ENCODE results near the gene RAB5B.

The RAB5B gene

GRCh38 chr12:55955800-55956508 is 17.9 kb upstream of the RAB5B start (continued):
- TF ChIP-seq ZNF704 (tag by site-specific recombination; IDR thresholded peaks at IDR 0.05) (no peak), ZNF548 (tag by site-specific recombination; IDR thresholded peaks at IDR 0.05) (no peak), ZNF529 (tag by site-specific recombination; IDR thresholded peaks at IDR 0.05; ENCODE audit: insufficient replicate concordance) (no peak), PRDM10 (tag by site-specific recombination; IDR thresholded peaks at IDR 0.05) (peak; percentile 56), ZNF394 (tag by site-specific recombination; IDR thresholded peaks at IDR 0.05; ENCODE audit: borderline replicate concordance) (no peak), GLIS1 (tag by site-specific recombination; IDR thresholded peaks at IDR 0.05) (peak; percentile 61), ZNF292 (tag by site-specific recombination; IDR thresholded peaks at IDR 0.05; ENCODE audit: borderline replicate concordance, low read depth) (no peak)

- ChIA-PET POLR2A (interaction anchor here (0.5 to 5.7 kb wide), 2 partner anchors 17 to 49 kb away, joined by 5 to 22 read pairs; partner anchors contain the start of gene RAB5B), CTCF (interaction anchor here (0.7 to 4.5 kb wide), 9 partner anchors 16 to 39 kb away, joined by 3 to 21 read pairs (median 4); partner anchors contain the start of genes DGKA and RAB5B)
- TF ChIP-seq ZNF785 (tag by site-specific recombination; IDR thresholded peaks at IDR 0.05) (no peak), SCRT1 (tag by site-specific recombination; IDR thresholded peaks at IDR 0.05; ENCODE audit: borderline replicate concordance) (peak; percentile 21; the same call in 1 of the 2 replicates)
- Histone ChIP-seq H3K36me3 (ENCODE audit: control insufficient read depth in 2 of 2, insufficient read depth in 1 of 2, low read length in 2 of 2) (no peaks in the 10 kb centered on the region), H3K4me1 (ENCODE audit: control insufficient read depth, insufficient read depth, low read length) (no peaks in the 10 kb centered on the region), H3K4me3 (ENCODE audit: low read depth, low read length) (no peak overlapping the region), H3K9me3 (ENCODE audit: control insufficient read depth, insufficient read depth, low read depth, low read length) (no peaks in the 10 kb centered on the region), H3K27ac (ENCODE audit: extremely low read depth, low read depth, low read length) (no peak overlapping the region)
Measured at GRCh38 chr12:55957106-55957859, 16.6 kb upstream of the RAB5B start.

GRCh38 chr12:55963760-55964159 is 10.1 kb upstream of the RAB5B start:
- peaks cover 5% of the 10 kb centered on the region for H3K4me1 ChIP-seq (ENCODE audit: control insufficient read depth, insufficient read depth, low read length)
- ChIA-PET POLR2A (no interaction called here), CTCF (no interaction called here)
- no peaks in the 10 kb centered on the region for H3K9me3 ChIP-seq (ENCODE audit: control insufficient read depth, insufficient read depth, low read depth, low read length)
- peaks cover 2 to 12% of the 10 kb centered on the region in 2 experiments for H3K36me3 ChIP-seq (ENCODE audit: control insufficient read depth in 2 of 2, insufficient read depth in 1 of 2, low read length in 2 of 2)
- TF ChIP-seq ZNF48 (tag by site-specific recombination; IDR thresholded peaks at IDR 0.05) (no peak), GLIS1 (tag by site-specific recombination; IDR thresholded peaks at IDR 0.05) (no peak), OVOL3 (tag by site-specific recombination; IDR thresholded peaks at IDR 0.05) (no peak), ZNF530 (tag by site-specific recombination; IDR thresholded peaks at IDR 0.05; ENCODE audit: low read depth) (no peak), ZNF596 (tag by site-specific recombination; IDR thresholded peaks at IDR 0.05) (no peak), ZNF26 (tag by site-specific recombination; IDR thresholded peaks at IDR 0.05) (no peak), ZNF548 (tag by site-specific recombination; IDR thresholded peaks at IDR 0.05) (no peak), PRDM1 (tag by site-specific recombination; IDR thresholded peaks at IDR 0.05) (peak; percentile 98), TRIM28 (IDR thresholded peaks at IDR 0.05; ENCODE audit: borderline replicate concordance, low read length) (no peak)
- H3K4me3 ChIP-seq (ENCODE audit: low read depth, low read length) = no peak overlapping the region
- H3K27ac ChIP-seq (ENCODE audit: extremely low read depth, low read depth, low read length) = no peak overlapping the region
